GM10266 (cell line): ENCODE results near the gene PLD1.

ENCODE experiments used
- DNase-seq: peaks from one replicate; pipeline ENCODE4 v3.0.0; 2012; ENCODE audit errors: extremely low spot score
- TF ChIP-seq, protein P1 (sequence below): IDR thresholded peaks from 2 replicates; pipeline ENCODE4 v1.5.1; 2012; ENCODE audit warnings: mild to moderate bottlenecking, low read depth; ENCODE audit not compliant: control insufficient read depth, insufficient read depth; ENCODE audit errors: missing control alignments

Gene PLD1

DNA sequence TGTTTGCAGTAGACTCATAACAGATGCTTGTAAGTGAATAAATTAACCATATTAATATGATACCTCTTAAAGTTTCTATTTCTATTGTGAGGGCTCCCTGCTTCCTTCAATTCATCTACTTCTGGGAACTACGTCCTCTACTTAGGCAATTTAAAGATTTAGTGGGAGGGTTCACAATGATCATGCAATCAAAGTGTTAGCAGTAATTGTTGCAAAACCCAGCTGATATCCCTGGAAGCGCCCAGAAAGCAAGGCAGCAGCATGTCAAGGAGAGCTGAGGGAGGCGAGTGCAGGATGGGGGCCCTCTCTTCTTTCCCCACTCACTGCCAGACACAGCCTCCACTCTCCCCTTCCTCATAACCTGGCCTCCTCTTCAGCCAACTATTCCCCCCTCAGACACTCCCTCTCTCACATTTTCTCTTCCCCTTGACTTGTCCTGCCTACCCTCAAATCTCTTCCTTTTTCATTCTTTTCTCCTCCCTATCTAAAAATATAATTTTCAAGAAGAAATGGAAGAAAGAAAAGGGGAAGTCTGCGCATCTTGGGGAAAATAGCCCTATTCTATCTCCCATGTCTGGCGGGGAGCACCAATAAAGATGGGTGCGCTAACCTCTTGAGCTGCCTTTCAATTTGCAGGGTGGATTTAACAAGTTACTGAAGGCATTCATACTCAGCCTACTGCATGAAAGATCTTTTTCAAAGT lies 39.5 kb upstream of the PLD1 start:
- TF ChIP-seq, protein P1, sequence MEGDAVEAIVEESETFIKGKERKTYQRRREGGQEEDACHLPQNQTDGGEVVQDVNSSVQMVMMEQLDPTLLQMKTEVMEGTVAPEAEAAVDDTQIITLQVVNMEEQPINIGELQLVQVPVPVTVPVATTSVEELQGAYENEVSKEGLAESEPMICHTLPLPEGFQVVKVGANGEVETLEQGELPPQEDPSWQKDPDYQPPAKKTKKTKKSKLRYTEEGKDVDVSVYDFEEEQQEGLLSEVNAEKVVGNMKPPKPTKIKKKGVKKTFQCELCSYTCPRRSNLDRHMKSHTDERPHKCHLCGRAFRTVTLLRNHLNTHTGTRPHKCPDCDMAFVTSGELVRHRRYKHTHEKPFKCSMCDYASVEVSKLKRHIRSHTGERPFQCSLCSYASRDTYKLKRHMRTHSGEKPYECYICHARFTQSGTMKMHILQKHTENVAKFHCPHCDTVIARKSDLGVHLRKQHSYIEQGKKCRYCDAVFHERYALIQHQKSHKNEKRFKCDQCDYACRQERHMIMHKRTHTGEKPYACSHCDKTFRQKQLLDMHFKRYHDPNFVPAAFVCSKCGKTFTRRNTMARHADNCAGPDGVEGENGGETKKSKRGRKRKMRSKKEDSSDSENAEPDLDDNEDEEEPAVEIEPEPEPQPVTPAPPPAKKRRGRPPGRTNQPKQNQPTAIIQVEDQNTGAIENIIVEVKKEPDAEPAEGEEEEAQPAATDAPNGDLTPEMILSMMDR, result no peak
- no peak for DNase-seq

DNA sequence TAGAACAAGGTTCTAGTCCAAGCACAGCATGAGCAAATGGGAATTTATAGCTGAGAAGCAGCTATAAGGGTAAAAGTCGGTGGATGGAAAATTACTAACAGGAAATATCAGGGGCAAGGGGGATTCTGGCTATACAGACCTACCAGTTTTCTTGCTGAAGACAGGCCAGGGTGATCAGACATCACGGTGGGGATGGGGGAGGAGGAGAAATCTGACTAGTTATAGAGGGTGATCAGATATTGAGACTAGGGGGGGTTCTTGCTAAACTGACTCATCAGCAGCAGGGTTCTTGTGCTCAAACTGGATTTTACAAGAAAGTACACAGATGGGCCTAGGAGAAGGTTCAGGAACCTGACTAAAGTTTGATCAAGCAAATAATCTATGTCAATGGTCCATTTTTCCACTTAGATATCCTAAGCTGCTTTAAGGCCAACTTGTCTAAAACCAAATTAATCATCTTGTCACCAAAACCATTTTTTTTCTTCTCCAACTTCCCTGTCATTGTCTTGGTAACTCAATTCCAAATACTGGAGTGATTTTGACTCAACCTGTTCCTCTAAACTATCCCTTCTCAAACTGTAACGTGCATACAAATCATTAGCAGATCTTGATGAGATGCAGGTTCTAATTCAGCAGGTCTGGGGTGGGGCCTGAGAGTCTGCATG lies 37.4 kb upstream of the PLD1 start:
- no peak for DNase-seq
- TF ChIP-seq, protein P1, result no peak

DNA sequence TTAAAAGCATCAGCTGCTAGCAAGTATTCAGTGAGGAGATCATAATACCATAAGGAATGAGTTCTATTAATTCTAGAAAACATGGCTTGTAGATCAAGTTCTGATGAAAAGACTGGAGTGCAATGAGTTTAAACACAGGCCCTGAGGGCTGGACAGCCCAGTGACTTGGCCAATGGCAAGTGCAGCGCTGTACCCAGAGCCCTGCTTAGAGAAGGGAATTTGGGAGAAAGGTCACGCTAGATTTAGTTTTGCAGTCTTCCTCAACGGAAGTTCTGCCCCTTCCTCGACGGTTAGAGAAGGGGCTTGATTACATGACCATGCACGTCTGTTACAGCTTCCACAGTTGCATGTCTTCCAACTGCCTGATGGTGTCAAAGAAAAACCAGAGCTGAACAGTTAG lies 36.9 kb upstream of the PLD1 start:
- DNase-seq, result no peak
- TF ChIP-seq, protein P1, result no peak

DNA sequence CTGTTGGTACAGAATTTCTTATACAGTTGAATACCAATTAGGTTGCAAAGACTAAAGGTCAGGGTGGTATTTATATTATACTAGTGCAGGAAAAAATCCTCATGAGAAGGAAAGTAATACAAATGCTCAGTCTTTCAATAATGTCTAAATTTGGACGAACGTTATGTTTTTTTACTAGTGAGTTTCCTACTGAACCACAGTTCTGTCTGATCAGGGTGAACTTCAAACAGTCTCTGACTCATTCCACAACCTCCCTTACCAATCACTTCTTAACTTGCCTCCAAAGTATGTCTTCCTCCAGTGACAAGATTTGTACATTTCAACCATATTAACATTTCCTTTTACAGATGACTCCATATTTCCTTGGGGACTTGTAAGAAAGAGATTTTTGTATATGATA lies 36.3 kb upstream of the PLD1 start:
- TF ChIP-seq, protein P1, result no peak
- DNase-seq, result peak; percentile 82

DNA sequence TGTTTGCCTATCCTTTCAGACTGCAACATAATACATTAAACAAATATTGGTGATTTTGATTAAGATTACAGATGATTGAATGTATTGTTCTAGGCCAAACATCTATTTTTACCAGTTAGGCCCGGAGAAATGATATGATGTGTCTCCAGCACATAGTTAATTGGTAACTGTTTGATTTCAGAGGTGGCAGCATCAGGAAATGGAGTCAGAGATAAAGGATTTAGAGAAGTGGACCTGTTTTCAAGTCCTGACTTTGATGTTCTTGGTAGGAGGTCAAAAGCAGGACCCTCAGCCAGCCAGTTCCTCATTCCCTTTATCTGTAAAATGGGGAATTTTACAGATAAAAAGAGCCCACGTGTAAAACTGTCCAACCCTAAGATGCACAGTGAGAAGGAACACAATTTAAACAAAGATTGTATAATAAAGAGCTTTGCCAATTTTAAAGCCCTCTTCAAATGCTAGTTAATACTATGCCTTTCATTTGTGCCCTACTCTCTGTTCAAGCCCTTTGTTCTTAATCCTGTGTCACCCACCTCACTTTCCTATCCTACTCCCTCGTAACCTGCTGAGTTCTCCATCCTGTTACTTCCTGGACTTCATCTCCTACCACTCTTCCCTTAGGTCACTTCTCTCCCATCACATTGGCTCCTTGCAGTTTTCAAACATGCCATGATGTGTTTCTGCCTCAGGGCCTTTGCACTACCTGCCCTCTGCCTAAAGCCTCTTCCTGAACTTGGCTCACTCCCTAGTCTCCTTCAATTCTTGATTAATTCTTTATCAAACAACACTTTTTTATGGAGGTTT lies 35.4 kb upstream of the PLD1 start:
- no peak for DNase-seq
- TF ChIP-seq, protein P1, result no peak

DNA sequence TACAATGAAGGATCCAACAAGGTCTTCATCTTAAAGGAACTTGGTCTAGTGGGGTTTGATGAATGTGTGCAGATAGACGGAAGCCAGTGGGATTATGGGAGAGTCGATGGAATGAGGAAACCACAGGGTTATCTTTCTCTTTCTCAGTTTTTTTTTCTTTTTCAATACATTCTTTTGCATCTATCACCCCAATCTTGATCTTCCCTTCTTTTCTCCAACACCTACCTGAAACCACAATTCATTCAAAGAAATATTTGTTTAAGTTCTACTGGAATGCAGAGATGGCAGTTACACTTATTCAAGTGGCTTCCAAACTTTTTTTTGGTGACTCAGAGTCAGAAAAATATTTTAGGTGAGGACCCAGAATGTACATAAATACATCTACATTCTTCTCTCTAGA lies 34.6 kb upstream of the PLD1 start:
- TF ChIP-seq, protein P1, result no peak
- DNase-seq, result no peak
